Measurements from ENCODE around the gene OSBPL5. TPM values are rescaled to one million over a fixed set of nuclear protein-coding genes. Genes with fewer than 3 reads are reported as not detected.
A peak's percentile ranks its signal among the peaks of the same experiment; 100 is the strongest.

The OSBPL5 gene
- total and polyA plus RNA-seq, 10 donors: 5.1 to 91.2 (median 51.0) TPM

DNA sequence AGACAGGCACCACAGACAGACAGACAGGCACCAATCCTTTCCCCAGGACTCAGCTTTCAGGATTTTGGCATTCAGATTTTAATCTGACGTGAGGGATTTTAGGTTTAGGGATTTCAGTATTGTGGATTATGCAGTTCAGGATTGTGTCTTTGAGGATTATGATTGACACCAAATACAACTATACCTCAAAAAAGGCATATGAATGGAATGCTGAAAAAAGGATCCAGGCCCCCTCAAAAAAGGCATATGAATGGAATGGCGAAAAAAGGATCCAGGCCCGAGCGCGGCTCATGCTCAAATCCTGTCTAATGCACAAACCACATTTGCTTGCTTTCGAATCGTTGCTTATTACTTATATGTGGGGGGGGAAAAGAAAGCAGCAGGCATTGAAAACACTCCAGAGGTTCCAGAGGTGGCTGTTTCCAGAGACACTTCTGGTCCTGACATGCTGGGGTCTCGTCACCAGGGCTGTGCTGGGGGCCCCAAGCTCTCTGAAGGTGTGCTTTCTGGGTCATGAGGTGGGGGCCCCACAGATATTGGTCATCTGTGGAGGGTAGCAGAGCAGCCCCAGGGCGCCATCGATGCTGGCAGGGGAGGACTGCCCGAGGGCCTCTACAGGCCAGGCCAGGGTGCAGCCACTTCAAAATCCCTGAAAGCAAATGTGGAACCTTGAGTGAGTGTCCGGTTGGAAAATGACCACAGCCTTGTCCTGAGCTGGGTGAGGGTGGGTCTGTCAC is 16.8 kb upstream of the OSBPL5 start:
- H3K36me3 ChIP-seq: no peaks in the 10 kb centered on the region
- 75 to 93% (median 86%) methylated on average over 12 of the region's 12 CpGs for WGBS, 5 donors
- H3K9me3 ChIP-seq: peaks cover 0 to 6% (median 3%) of the 10 kb centered on the region in 8 donors
- H3K27me3 ChIP-seq (replicated peaks in 1 of 7): no peaks in the 10 kb centered on the region
- DNase-seq: peak; percentile 61
- no peak overlapping the region for H3K4me3 ChIP-seq
- TF ChIP-seq, protein P1, sequence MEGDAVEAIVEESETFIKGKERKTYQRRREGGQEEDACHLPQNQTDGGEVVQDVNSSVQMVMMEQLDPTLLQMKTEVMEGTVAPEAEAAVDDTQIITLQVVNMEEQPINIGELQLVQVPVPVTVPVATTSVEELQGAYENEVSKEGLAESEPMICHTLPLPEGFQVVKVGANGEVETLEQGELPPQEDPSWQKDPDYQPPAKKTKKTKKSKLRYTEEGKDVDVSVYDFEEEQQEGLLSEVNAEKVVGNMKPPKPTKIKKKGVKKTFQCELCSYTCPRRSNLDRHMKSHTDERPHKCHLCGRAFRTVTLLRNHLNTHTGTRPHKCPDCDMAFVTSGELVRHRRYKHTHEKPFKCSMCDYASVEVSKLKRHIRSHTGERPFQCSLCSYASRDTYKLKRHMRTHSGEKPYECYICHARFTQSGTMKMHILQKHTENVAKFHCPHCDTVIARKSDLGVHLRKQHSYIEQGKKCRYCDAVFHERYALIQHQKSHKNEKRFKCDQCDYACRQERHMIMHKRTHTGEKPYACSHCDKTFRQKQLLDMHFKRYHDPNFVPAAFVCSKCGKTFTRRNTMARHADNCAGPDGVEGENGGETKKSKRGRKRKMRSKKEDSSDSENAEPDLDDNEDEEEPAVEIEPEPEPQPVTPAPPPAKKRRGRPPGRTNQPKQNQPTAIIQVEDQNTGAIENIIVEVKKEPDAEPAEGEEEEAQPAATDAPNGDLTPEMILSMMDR (IDR thresholded peaks at IDR 0.05 in 8 of 11, conservative IDR thresholded peaks at IDR 0.05 in 3 of 11): no peak
- no peak for TF ChIP-seq POLR2AphosphoS5 (IDR thresholded peaks at IDR 0.05)
- TF ChIP-seq POLR2A (IDR thresholded peaks at IDR 0.05): no peak
- peaks cover 0 to 22% (median 0%) of the 10 kb centered on the region in 6 donors for H3K4me1 ChIP-seq
- peak overlapping the region in 4 of 8 donors; percentile 23 to 64 (median 48) for H3K27ac ChIP-seq
- intact Hi-C loops (cut with DNase I; ENCODE audit: low total_unique reads): no loop called here

DNA sequence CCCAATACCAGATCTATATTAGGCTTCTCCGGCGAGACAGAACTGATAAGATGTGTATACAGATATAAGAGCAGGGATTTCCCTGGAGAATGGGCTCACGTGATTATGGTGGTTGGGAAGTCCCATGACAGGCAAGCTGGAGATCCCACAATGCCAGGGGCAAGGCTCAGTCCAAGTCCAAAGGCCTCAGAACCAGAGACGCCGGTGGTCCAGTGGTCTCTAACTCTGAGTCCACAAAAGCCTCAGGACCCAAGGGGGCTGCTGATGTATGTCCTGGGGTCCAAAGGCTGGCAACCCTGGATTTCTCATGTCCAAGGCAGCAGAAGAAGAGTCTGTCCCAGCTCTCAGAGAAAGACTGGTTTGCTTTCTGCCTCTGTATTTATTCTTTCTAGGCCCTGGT is 15.8 kb upstream of the OSBPL5 start:
- H3K36me3 ChIP-seq: no peaks in the 10 kb centered on the region
- intact Hi-C loops (cut with DNase I; ENCODE audit: low total_unique reads): no loop called here
- H3K4me1 ChIP-seq: peaks cover 0 to 22% (median 0%) of the 10 kb centered on the region in 6 donors
- no peak overlapping the region for H3K27ac ChIP-seq
- TF ChIP-seq POLR2A (IDR thresholded peaks at IDR 0.05): no peak
- no peak for TF ChIP-seq POLR2AphosphoS5 (IDR thresholded peaks at IDR 0.05)
- TF ChIP-seq, protein P1 (IDR thresholded peaks at IDR 0.05 in 8 of 11, conservative IDR thresholded peaks at IDR 0.05 in 3 of 11): no peak
- H3K27me3 ChIP-seq (replicated peaks in 1 of 7): no peaks in the 10 kb centered on the region
- DNase-seq: peak; percentile 55
- peaks cover 0 to 16% (median 13%) of the 10 kb centered on the region in 8 donors for H3K9me3 ChIP-seq
- 82 to 94% (median 86%) methylated on average over 5 of the region's 5 CpGs for WGBS, 5 donors
- no peak overlapping the region for H3K4me3 ChIP-seq

DNA sequence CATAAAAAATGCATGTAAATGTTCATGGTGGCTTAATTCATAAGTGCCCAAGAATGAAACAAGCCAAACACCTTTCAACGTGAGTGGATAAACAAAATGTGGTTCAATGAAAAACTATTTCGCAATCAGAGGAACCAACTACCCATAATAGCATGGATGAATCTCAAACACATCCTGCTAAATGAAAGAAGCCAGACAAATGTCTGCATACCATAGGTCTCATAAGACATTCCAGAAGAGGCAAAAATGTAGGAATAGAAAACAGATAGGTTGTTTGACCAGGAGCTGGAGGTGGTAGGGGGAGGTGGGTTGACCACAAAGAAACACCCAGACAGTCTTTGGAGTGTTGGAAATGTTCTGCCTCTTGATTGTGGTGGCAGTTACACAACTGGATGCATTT is 13.2 kb upstream of the OSBPL5 start:
- Histone ChIP-seq H3K4me1 (peaks cover 0 to 10% (median 0%) of the 10 kb centered on the region in 6 donors), H3K36me3 (no peaks in the 10 kb centered on the region), H3K4me3 (no peak overlapping the region), H3K27ac (no peak overlapping the region), H3K27me3 (replicated peaks in 1 of 7) (no peaks in the 10 kb centered on the region), H3K9me3 (peaks cover 0 to 20% (median 14%) of the 10 kb centered on the region in 8 donors)
- TF ChIP-seq, protein P1 (IDR thresholded peaks at IDR 0.05 in 8 of 11, conservative IDR thresholded peaks at IDR 0.05 in 3 of 11): no peak
- TF ChIP-seq POLR2A (IDR thresholded peaks at IDR 0.05) (no peak), POLR2AphosphoS5 (IDR thresholded peaks at IDR 0.05) (no peak)
- intact Hi-C loops (cut with DNase I; ENCODE audit: low total_unique reads): no loop called here
- 52 to 63% (median 58%) methylated on average over 2 of the region's 2 CpGs for WGBS, 5 donors
- DNase-seq: no peak

DNA sequence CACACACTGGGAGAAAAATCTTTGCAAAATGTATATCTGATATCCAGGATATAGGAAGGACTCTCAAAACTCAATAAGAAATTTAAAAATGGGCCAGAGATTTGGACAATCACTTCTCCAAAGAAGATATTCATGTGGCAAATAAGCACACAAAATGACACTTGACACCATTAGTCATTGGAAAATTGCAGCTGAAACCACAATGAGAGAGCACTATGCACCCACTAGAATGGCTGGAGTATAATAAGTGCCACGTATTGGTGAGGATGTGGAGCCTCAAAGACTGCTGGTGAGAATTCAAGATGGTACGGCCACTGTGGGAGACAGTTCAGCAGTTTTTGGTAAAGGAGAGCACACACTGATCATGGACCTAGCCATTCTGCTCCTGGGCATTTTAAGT is 12.8 kb upstream of the OSBPL5 start:
- TF ChIP-seq POLR2A (IDR thresholded peaks at IDR 0.05): no peak
- TF ChIP-seq POLR2AphosphoS5 (IDR thresholded peaks at IDR 0.05): no peak
- TF ChIP-seq, protein P1 (IDR thresholded peaks at IDR 0.05 in 8 of 11, conservative IDR thresholded peaks at IDR 0.05 in 3 of 11): no peak
- no peak for DNase-seq
- Histone ChIP-seq H3K4me3 (no peak overlapping the region), H3K4me1 (peaks cover 0 to 6% (median 0%) of the 10 kb centered on the region in 6 donors), H3K27me3 (replicated peaks in 1 of 7) (no peaks in the 10 kb centered on the region), H3K36me3 (no peaks in the 10 kb centered on the region), H3K9me3 (peaks cover 0 to 20% (median 14%) of the 10 kb centered on the region in 8 donors), H3K27ac (no peak overlapping the region)
- intact Hi-C loops (cut with DNase I; ENCODE audit: low total_unique reads): no loop called here
- 59 to 81% (median 67%) methylated on average over 2 of the region's 2 CpGs for WGBS, 5 donors
